Body of pancreas (tissue), 4 donors: Measurements from ENCODE around the gene GRK4. TPM values are rescaled to one million over a fixed set of nuclear protein-coding genes. Genes with fewer than 3 reads are reported as not detected.
A peak's percentile ranks its signal among the peaks of the same experiment; 100 is the strongest.
"Not testable (repeated sequence)": the region's sequence is repeated elsewhere in the genome, so short reads cannot be mapped to it uniquely, and the experiment has no call there.

ENCODE experiments used
- ATAC-seq: fragments of 150-250 bp; one replicate; pipeline ENCODE4 v1.9.1; 2016
- DNase-seq, 4 donors: peaks; one replicate each; pipeline ENCODE4 v3.0.0-alpha.2; 2019
- H3K27ac ChIP-seq, 4 donors: fragments of 200-600 bp; sonication (generic); 1 replicate in 3 of 4; 2 replicates in 1 of 4; pipeline versions ENCODE4 v1.5.1 to v1.6.1; 2016 to 2019; ENCODE audit warnings: mild to moderate bottlenecking in 1 of 4, mixed read lengths in 1 of 4, moderate library complexity in 1 of 4
- H3K27me3 ChIP-seq, 2 donors: fragments of 200-600 bp; sonication (generic); one replicate each; pipeline ENCODE4 v1.6.0; 2016; ENCODE audit warnings: mild to moderate bottlenecking in 1 of 2
- H3K36me3 ChIP-seq, 2 donors: fragments of 200-600 bp; sonication (generic); replicated peaks in 1 of 2; 2 replicates each; pipeline ENCODE4 v1.5.1; 2016; ENCODE audit warnings: low read depth in 2 of 2; ENCODE audit not compliant: insufficient read depth in 1 of 2
- H3K4me1 ChIP-seq: fragments of 200-600 bp; sonication (generic); one replicate; pipeline ENCODE4 v1.6.0; 2016
- H3K4me3 ChIP-seq, 2 donors: fragments of 200-600 bp; sonication (generic); 1 replicate in 1 of 2; 2 replicates in 1 of 2; pipeline ENCODE4 v1.5.1; 2016 to 2019
- H3K9me3 ChIP-seq, 3 donors: fragments of 200-600 bp; sonication (generic); 1 replicate in 2 of 3; 2 replicates in 1 of 3; pipeline ENCODE4 v1.5.1; 2016
- CTCF ChIP-seq, 7 experiments: fragments of 450-650 bp in 4 of 7; fragments of 200-600 bp in 3 of 7; sonication (generic) in 3 of 7; IDR thresholded peaks; one replicate each; pipeline ENCODE4 v1.5.1; 2016 to 2019; ENCODE audit warnings: antibody characterized with exemption in 7 of 7
- POLR2A ChIP-seq, 3 donors: fragments of 450-650 bp; IDR thresholded peaks; one replicate each; pipeline ENCODE4 v1.6.1; 2016; ENCODE audit warnings: antibody characterized with exemption in 3 of 3, mild to moderate bottlenecking in 2 of 3
- WGBS, 2 donors: methylation state at CpG; one replicate each; pipeline ENCODE4 v1.1.5; 2017; 5-methylcytosine and 5-hydroxymethylcytosine counted together
- intact Hi-C: fragments of 100-400 bp; cut with DNase I; formaldehyde crosslinking; loops from one replicate; pipeline ENCODE4 v1.15.1; 2023
- total RNA-seq, 2 donors: library from RNA; depleted of rRNA; stranded (reverse); fragments of >200 nt; gene quantifications; one replicate each; pipeline ENCODE4 v1.1.0, GENCODE V29; 2016

The GRK4 gene
- total RNA-seq, result 10 to 100 TPM in 1 of 2 donors, 1 to 10 TPM in 1; 6.5 to 14.5 TPM

- ATAC-seq, result peak; percentile 97
- Histone ChIP-seq H3K27ac (peak within 1 kb of the TSS; percentile 50 to 90 (median 72)), H3K27me3 (no peaks in the 10 kb centered on the region), H3K4me3 (peak within 1 kb of the TSS; percentile 55 to 96), H3K36me3 (no peaks in the 10 kb centered on the region), H3K4me1 (peaks cover 24% of the 10 kb centered on the region), H3K9me3 (no peaks in the 10 kb centered on the region)
- DNase-seq, result peak; percentile 98 to 99 (median 98)
- peak in 4 of 7 experiments; percentile 12 to 45 (median 25) for TF ChIP-seq CTCF (IDR thresholded peaks at IDR 0.05)
- peak; percentile 49 to 74 (median 73) for TF ChIP-seq POLR2A (IDR thresholded peaks at IDR 0.05)
- 0% methylated on average over 11 to 84 of the region's 105 CpGs for WGBS, 2 donors
- intact Hi-C loops, result no loop called here
Observed at GRCh38 chr4:2963175-2963965, at the start of gene GRK4, which contains the start of gene NOP14. Gene GRK4, plus strand, starts transcription at chr4:2963571. Its CDS starts 500 bp downstream, at chr4:2964071. Gene NOP14, minus strand, starts transcription at chr4:2963406. Its CDS starts 87 bp downstream, at chr4:2963319.

- no peak for TF ChIP-seq POLR2A (IDR thresholded peaks at IDR 0.05)
- TF ChIP-seq CTCF (IDR thresholded peaks at IDR 0.05), result no peak
- H3K27ac ChIP-seq, result peak overlapping the region; percentile 14 to 67 (median 56)
- H3K9me3 ChIP-seq, result no peaks in the 10 kb centered on the region
- ATAC-seq, result peak; percentile 60
- H3K4me3 ChIP-seq, result no peak overlapping the region
- H3K36me3 ChIP-seq, result peaks cover 0 to 15% of the 10 kb centered on the region in 2 donors
- WGBS, 2 donors, result 76 to 79% methylated on average over 10 to 16 of the region's 16 CpGs
- H3K27me3 ChIP-seq, result no peaks in the 10 kb centered on the region
- intact Hi-C loops, result no loop called here
- no peak for DNase-seq
- H3K4me1 ChIP-seq, result peaks cover 10% of the 10 kb centered on the region
Observed at GRCh38 chr4:2914256-2915126, 48.9 kb upstream of the GRK4 start.

- Histone ChIP-seq H3K9me3 (no peaks in the 10 kb centered on the region), H3K36me3 (peaks cover 0 to 8% of the 10 kb centered on the region in 2 donors), H3K27me3 (no peaks in the 10 kb centered on the region), H3K4me3 (no peak overlapping the region), H3K27ac (no peak overlapping the region), H3K4me1 (peaks cover 10% of the 10 kb centered on the region)
- DNase-seq (no peak), ATAC-seq (no peak)
- 86 to 93% methylated on average over 9 of the region's 9 CpGs for WGBS, 2 donors
- no peak for TF ChIP-seq POLR2A (IDR thresholded peaks at IDR 0.05)
- TF ChIP-seq CTCF (IDR thresholded peaks at IDR 0.05), result no peak
- intact Hi-C loops, result no loop called here
Observed at GRCh38 chr4:2915789-2916188, 47.6 kb upstream of the GRK4 start.

- H3K9me3 ChIP-seq, intact Hi-C loops, H3K36me3 ChIP-seq, ATAC-seq, H3K27me3 ChIP-seq, H3K27ac ChIP-seq, H3K4me3 ChIP-seq, DNase-seq: not testable (repeated sequence)
- H3K4me1 ChIP-seq, result peaks cover 10% of the 10 kb centered on the region
- WGBS, 2 donors, result 97 to 100% methylated on average over 2 of the region's 2 CpGs
Observed at GRCh38 chr4:2916696-2917095, 46.7 kb upstream of the GRK4 start.

- DNase-seq, H3K9me3 ChIP-seq, intact Hi-C loops, H3K4me3 ChIP-seq, ATAC-seq, H3K36me3 ChIP-seq, H3K27me3 ChIP-seq, H3K27ac ChIP-seq: not testable (repeated sequence)
- H3K4me1 ChIP-seq, result peaks cover 10% of the 10 kb centered on the region
- 92 to 93% methylated on average over 2 of the region's 2 CpGs for WGBS, 2 donors
Observed at GRCh38 chr4:2918300-2918699, 45.1 kb upstream of the GRK4 start.

- H3K9me3 ChIP-seq, ATAC-seq, H3K36me3 ChIP-seq, H3K27ac ChIP-seq, H3K4me3 ChIP-seq, intact Hi-C loops, DNase-seq, H3K27me3 ChIP-seq: not testable (repeated sequence)
- WGBS, 2 donors, result 92 to 100% methylated on average over 8 of the region's 8 CpGs
- peaks cover 10% of the 10 kb centered on the region for H3K4me1 ChIP-seq
Observed at GRCh38 chr4:2918714-2919113, 44.7 kb upstream of the GRK4 start.

- ATAC-seq, intact Hi-C loops, H3K9me3 ChIP-seq, H3K4me1 ChIP-seq, H3K36me3 ChIP-seq, H3K27ac ChIP-seq, DNase-seq, H3K27me3 ChIP-seq, H3K4me3 ChIP-seq: not testable (repeated sequence)
- 68 to 80% methylated on average over 3 to 7 of the region's 7 CpGs for WGBS, 2 donors
Observed at GRCh38 chr4:2922453-2923101, 40.8 kb upstream of the GRK4 start.
